Measurements from ENCODE around the gene IGF1R.
A peak's percentile ranks its signal among the peaks of the same experiment; 100 is the strongest.

IGF1R gene

DNA sequence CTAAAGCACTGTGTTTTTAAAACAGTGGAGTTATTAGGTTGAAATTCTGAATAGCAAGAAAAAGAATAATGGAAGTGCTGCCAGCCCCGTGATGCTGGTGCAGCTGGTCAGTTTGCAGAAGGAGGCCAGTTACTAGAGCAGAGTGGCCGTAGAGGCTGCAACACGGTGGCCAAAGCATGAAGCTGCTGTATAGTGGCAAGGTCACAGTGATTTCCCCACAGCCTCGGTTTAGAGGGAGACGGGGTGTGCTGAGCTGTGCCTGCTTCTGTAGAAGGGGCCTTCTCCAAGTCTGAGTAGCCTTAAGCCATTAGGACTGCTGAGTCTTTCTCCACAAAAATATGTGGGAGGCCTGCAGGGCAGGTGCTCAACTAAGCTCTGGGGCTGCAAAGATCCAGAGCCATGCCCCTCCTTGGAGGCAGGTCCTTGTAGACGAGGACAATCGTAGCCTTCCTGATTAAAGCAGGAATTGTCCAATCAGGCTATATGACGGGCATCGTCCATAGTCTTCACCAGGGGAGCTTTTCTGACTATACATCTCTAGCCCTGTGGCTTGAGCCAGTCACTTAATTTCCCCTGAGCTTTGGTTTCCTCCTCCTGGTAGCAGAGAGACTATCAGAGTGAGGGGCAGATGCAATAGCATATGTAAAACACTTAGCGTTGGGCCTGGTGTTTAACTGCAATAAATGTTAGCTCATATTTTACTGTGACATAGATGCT is 207.6 kb downstream of the IGF1R start:
- no peaks in the 10 kb centered on the region for H3K9me3 ChIP-seq (ENCODE audit: insufficient read depth, low read length, severe bottlenecking)
- H3K79me2 ChIP-seq (ENCODE audit: insufficient read depth, low read length), result peaks cover 58% of the 10 kb centered on the region
- H3K4me3 ChIP-seq (ENCODE audit: low read depth in 1 of 2, low read length in 2 of 2), result no peak overlapping the region
- peaks cover 56% of the 10 kb centered on the region for H3K4me1 ChIP-seq (ENCODE audit: insufficient read depth, low read length)
- DNase-seq (no peak), ATAC-seq (ENCODE audit: insufficient read depth, low read depth) (no peak)
- no peak overlapping the region for H3K27ac ChIP-seq (ENCODE audit: low read length)
- peaks cover 4% of the 10 kb centered on the region; the same call in 1 of the 2 replicates for H4K20me1 ChIP-seq (ENCODE audit: insufficient read depth, low read length)
- no peak overlapping the region for H3K4me2 ChIP-seq (ENCODE audit: insufficient read depth, low read length)
- no peak overlapping the region for H2AFZ ChIP-seq (ENCODE audit: low read depth, low read length)
- H3K9ac ChIP-seq (ENCODE audit: low read depth, low read length), result no peak overlapping the region
- H3K36me3 ChIP-seq (ENCODE audit: insufficient read depth, low read length), result no peaks in the 10 kb centered on the region
- H3K27me3 ChIP-seq (ENCODE audit: insufficient read depth, low read length, poor library complexity), result no peaks in the 10 kb centered on the region
- TF ChIP-seq EZH2 (IDR thresholded peaks at IDR 0.05; ENCODE audit: borderline replicate concordance, low read depth, low read length, severe bottlenecking), result no peak
- TF ChIP-seq, protein P1, sequence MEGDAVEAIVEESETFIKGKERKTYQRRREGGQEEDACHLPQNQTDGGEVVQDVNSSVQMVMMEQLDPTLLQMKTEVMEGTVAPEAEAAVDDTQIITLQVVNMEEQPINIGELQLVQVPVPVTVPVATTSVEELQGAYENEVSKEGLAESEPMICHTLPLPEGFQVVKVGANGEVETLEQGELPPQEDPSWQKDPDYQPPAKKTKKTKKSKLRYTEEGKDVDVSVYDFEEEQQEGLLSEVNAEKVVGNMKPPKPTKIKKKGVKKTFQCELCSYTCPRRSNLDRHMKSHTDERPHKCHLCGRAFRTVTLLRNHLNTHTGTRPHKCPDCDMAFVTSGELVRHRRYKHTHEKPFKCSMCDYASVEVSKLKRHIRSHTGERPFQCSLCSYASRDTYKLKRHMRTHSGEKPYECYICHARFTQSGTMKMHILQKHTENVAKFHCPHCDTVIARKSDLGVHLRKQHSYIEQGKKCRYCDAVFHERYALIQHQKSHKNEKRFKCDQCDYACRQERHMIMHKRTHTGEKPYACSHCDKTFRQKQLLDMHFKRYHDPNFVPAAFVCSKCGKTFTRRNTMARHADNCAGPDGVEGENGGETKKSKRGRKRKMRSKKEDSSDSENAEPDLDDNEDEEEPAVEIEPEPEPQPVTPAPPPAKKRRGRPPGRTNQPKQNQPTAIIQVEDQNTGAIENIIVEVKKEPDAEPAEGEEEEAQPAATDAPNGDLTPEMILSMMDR (IDR thresholded peaks at IDR 0.05; ENCODE audit: borderline replicate concordance, extremely low read depth, low read length, poor library complexity, severe bottlenecking), result no peak

DNA sequence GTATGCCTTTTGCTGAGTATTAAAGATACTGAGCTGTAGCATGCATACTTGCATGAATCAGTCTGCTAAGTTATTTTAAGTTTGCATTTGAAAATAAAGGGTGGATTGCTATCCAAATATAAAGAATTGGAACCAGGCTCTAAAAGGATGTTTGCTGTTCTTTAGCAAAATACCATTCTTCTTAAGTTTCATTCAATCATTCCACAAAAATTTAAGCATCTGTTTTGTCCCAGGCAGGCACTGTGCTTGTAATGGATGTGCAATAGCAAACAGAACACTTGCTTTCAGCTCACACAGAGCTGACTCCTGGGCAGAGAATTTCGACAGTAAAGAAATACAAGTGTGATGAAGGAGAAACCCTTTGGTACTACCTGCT is 208.2 kb downstream of the IGF1R start:
- Histone ChIP-seq H4K20me1 (ENCODE audit: insufficient read depth, low read length) (peaks cover 4% of the 10 kb centered on the region; the same call in 1 of the 2 replicates), H3K79me2 (ENCODE audit: insufficient read depth, low read length) (peaks cover 59% of the 10 kb centered on the region), H3K27ac (ENCODE audit: low read length) (no peak overlapping the region), H3K36me3 (ENCODE audit: insufficient read depth, low read length) (no peaks in the 10 kb centered on the region), H2AFZ (ENCODE audit: low read depth, low read length) (no peak overlapping the region), H3K4me3 (ENCODE audit: low read depth in 1 of 2, low read length in 2 of 2) (no peak overlapping the region), H3K27me3 (ENCODE audit: insufficient read depth, low read length, poor library complexity) (no peaks in the 10 kb centered on the region), H3K9ac (ENCODE audit: low read depth, low read length) (no peak overlapping the region), H3K9me3 (ENCODE audit: insufficient read depth, low read length, severe bottlenecking) (no peaks in the 10 kb centered on the region), H3K4me1 (ENCODE audit: insufficient read depth, low read length) (peaks cover 56% of the 10 kb centered on the region), H3K4me2 (ENCODE audit: insufficient read depth, low read length) (no peak overlapping the region)
- TF ChIP-seq EZH2 (IDR thresholded peaks at IDR 0.05; ENCODE audit: borderline replicate concordance, low read depth, low read length, severe bottlenecking), result no peak
- TF ChIP-seq, protein P1 (IDR thresholded peaks at IDR 0.05; ENCODE audit: borderline replicate concordance, extremely low read depth, low read length, poor library complexity, severe bottlenecking), result no peak
- DNase-seq (no peak), ATAC-seq (ENCODE audit: insufficient read depth, low read depth) (no peak)

DNA sequence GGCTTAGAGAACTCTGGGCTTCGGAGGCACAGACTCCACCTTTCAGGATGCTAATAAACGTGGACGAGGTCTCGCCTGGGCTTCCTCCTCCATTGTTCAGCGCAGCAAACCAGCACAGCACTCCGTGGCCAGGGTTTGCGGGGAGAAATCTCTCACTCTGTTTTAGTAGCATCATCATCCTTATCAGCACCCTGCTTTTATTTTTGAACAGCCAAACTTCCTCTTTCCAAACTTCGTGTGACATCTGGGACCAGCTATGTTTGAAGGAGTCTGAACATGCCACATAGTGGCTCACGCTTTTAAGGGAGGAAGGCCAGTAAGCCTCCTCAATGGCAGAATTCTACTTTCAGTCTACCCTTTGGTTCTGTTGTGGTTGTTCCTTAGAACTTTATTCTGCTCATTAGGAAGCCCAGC is 210.3 kb downstream of the IGF1R start:
- Histone ChIP-seq H2AFZ (ENCODE audit: low read depth, low read length) (no peak overlapping the region), H3K9me3 (ENCODE audit: insufficient read depth, low read length, severe bottlenecking) (no peaks in the 10 kb centered on the region), H3K9ac (ENCODE audit: low read depth, low read length) (no peak overlapping the region), H3K27me3 (ENCODE audit: insufficient read depth, low read length, poor library complexity) (no peaks in the 10 kb centered on the region), H3K27ac (ENCODE audit: low read length) (no peak overlapping the region), H3K4me2 (ENCODE audit: insufficient read depth, low read length) (no peak overlapping the region), H3K4me1 (ENCODE audit: insufficient read depth, low read length) (peaks cover 61% of the 10 kb centered on the region), H3K36me3 (ENCODE audit: insufficient read depth, low read length) (no peaks in the 10 kb centered on the region), H3K4me3 (ENCODE audit: low read depth in 1 of 2, low read length in 2 of 2) (no peak overlapping the region), H4K20me1 (ENCODE audit: insufficient read depth, low read length) (peaks cover 4% of the 10 kb centered on the region; the same call in 1 of the 2 replicates), H3K79me2 (ENCODE audit: insufficient read depth, low read length) (peaks cover 66% of the 10 kb centered on the region)
- TF ChIP-seq, protein P1 (IDR thresholded peaks at IDR 0.05; ENCODE audit: borderline replicate concordance, extremely low read depth, low read length, poor library complexity, severe bottlenecking), result no peak
- TF ChIP-seq EZH2 (IDR thresholded peaks at IDR 0.05; ENCODE audit: borderline replicate concordance, low read depth, low read length, severe bottlenecking), result no peak
- DNase-seq, result peak; percentile 32
- peak; percentile 62 for ATAC-seq (ENCODE audit: insufficient read depth, low read depth)

Measured in DND-41 (cell line).